Mucosa of stomach (tissue), 1 donor: ENCODE measurements around the gene PPP1R17.

Experiments
- H3K27me3 ChIP-seq: one replicate; pipeline ENCODE4 v1.7.0; 2013; ENCODE audit warnings: mild to moderate bottlenecking, low read length; ENCODE audit not compliant: control insufficient read depth, insufficient read depth
- H3K36me3 ChIP-seq: one replicate; pipeline ENCODE4 v1.7.0; 2013; ENCODE audit warnings: low read length; ENCODE audit not compliant: control insufficient read depth, insufficient read depth
- H3K4me1 ChIP-seq: one replicate; pipeline ENCODE4 v1.7.0; 2013; ENCODE audit warnings: mild to moderate bottlenecking, low read length; ENCODE audit not compliant: control insufficient read depth, insufficient read depth
- H3K4me3 ChIP-seq: one replicate; pipeline ENCODE4 v1.7.0; 2013; ENCODE audit warnings: low read length
- H3K9ac ChIP-seq: one replicate; pipeline ENCODE4 v1.7.0; 2013; ENCODE audit warnings: mild to moderate bottlenecking, low read length, moderate library complexity
- H3K9me3 ChIP-seq: one replicate; pipeline ENCODE4 v1.7.0; 2013; ENCODE audit warnings: mild to moderate bottlenecking, low read length, moderate library complexity; ENCODE audit not compliant: control insufficient read depth
- donor health status: Pancreatic carcinoma.

The PPP1R17 gene

DNA sequence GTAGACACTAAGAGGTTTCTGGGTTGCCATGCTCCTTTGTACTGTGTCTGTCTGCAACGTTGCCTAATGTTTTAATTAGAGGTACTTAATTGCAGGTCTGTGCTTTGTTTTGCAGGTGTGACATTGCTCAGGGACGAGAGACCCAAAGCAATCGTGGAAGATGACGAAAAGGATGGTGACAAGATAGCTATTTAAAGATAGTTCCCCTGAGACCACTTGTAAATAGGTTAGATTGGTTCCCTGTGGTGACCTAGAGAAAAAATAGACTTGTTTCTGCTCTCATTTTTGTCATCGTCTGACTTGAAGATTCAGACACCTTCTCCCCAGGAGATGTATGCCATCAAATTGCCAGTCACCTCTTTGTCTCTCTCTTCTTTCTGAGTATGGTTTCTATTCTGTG is 20.1 kb downstream of the PPP1R17 start:
- Histone ChIP-seq H3K4me1 (no peaks in the 10 kb centered on the region), H3K4me3 (no peak overlapping the region), H3K27me3 (no peaks in the 10 kb centered on the region), H3K9me3 (no peaks in the 10 kb centered on the region), H3K9ac (no peak overlapping the region), H3K36me3 (no peaks in the 10 kb centered on the region)

DNA sequence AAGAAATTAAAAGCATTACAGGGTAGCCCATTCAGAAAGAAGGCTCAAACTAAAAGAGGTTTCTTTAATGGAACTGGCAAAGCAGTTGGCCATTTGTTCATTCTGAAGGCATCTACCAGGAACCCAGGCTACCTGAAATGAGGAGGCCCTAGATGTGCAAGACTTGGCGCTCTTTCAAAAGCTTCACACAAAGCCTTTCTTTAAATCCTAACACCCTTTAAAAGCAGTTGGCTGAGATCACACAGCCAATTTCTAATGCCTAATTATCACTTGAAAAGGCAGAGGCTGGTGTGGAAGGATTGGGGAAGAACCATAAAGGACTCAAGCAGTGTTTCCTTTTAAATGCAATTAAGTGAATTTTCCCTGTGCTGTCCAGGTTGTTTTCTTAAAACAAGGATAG is 23.2 kb downstream of the PPP1R17 start:
- Histone ChIP-seq H3K4me3 (no peak overlapping the region), H3K27me3 (no peaks in the 10 kb centered on the region), H3K9me3 (no peaks in the 10 kb centered on the region), H3K4me1 (no peaks in the 10 kb centered on the region), H3K36me3 (no peaks in the 10 kb centered on the region), H3K9ac (no peak overlapping the region)

DNA sequence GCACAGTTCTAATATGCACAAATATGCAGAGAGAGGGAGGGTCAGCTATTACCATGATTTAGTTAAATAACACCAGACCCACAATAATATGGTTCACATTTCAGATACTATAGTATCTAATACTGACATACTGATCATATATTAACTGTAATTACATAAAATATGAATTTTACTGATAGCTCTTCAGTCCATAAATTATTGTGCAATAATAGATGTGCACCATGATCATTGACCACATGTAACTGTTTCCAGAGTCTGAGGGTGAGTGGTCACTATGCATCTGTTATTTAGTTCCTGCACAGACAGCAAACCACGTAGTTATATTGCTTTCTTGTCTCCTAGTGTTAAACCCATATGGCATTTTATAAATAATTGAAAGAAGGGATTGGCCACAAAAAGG is 29.3 kb downstream of the PPP1R17 start:
- Histone ChIP-seq H3K4me3 (no peak overlapping the region), H3K4me1 (no peaks in the 10 kb centered on the region), H3K36me3 (no peaks in the 10 kb centered on the region), H3K27me3 (no peaks in the 10 kb centered on the region), H3K9ac (no peak overlapping the region), H3K9me3 (no peaks in the 10 kb centered on the region)

DNA sequence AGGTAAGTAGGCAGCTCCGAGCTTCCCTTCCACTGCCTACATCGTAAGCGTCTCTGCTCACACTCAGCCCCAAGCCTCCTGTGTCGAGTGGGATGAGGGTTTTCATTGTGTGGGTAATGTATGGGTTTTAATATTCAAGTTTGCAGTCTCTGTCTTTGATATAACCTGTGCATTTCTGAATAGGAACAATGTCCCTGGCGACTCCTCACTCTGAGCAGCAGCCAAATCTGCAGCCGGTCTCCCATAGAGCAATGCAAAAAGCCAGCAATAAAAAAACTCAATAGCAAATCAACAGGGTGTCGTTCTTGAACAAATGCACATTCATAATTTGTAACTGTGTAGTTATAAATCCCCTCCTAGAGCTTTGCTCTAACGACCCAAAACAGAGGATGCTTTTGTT is 33.4 kb downstream of the PPP1R17 start:
- Histone ChIP-seq H3K9me3 (no peaks in the 10 kb centered on the region), H3K36me3 (no peaks in the 10 kb centered on the region), H3K4me1 (no peaks in the 10 kb centered on the region), H3K27me3 (no peaks in the 10 kb centered on the region), H3K4me3 (no peak overlapping the region), H3K9ac (no peak overlapping the region)

DNA sequence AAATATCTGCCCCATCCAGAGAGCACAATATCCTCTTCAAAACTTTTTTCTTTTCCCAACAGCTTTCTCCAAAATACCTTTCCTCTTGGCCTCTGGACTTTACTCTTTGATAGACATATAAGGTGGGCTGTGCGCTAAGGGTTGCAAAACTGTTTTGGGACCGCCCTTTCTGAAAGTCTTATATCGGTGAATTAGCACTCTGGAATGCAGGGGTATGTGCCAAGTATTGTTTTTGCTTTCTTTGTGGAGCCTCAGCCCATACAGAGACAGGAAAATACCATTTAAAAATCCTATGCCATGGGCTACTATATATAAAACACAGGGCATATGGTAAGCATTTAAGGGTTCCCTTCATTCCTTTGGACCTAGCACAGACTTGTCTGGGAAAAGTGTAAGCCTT is 37.7 kb downstream of the PPP1R17 start:
- no peak overlapping the region for H3K9ac ChIP-seq
- H3K4me3 ChIP-seq: no peak overlapping the region
- no peaks in the 10 kb centered on the region for H3K36me3 ChIP-seq
- no peaks in the 10 kb centered on the region for H3K27me3 ChIP-seq
- H3K4me1 ChIP-seq: no peaks in the 10 kb centered on the region
- no peaks in the 10 kb centered on the region for H3K9me3 ChIP-seq

DNA sequence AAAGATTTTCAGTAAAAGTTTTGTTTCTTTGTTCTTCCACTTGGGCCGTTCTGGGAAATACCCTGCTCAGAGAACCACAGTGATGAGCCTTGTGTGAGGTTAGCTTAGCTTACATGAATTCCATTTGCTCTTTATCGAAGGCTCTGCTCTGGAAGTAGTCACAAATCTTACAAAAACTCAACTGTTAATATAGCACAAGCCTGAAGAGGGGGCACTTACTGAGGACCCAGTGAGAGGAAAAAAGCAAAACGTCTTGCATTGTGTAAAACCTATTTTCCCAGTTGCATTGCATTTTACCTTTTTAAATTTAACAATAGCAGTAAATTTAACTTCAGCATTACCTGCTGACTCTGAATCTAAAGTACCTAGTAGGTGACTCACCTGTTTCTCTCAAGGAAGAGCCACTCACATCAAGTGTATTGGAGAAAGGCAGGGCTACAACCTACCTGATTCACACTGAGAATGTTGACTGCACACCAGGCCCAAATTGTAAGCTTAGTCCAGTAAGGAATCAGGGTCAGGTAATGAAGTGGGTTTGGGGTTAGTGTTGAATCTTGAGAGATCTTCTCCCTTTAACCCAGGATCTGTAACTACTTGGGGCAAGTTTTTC is 42.3 kb downstream of the PPP1R17 start:
- no peaks in the 10 kb centered on the region for H3K4me1 ChIP-seq
- no peak overlapping the region for H3K9ac ChIP-seq
- H3K36me3 ChIP-seq: no peaks in the 10 kb centered on the region
- no peaks in the 10 kb centered on the region for H3K9me3 ChIP-seq
- no peaks in the 10 kb centered on the region for H3K27me3 ChIP-seq
- H3K4me3 ChIP-seq: no peak overlapping the region

DNA sequence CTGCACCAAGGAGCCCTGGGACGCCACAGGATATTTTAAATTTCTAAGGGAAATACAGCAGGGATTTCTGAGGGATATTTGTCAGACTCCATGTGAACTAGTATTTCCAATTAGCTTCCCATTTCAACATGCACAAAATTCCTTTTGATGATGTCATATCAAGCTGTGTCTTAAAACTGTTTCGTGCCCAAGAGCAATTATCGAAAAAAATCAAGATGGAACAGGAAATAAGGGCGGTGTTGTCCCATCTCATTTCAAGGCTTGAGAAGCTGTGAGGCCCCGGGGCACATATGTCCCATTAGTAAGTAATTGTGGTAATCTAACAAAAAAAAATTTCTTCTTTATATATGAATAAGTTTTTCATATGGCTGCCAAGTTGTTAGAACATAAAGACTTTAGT is 47.4 kb downstream of the PPP1R17 start:
- Histone ChIP-seq H3K4me1 (no peaks in the 10 kb centered on the region), H3K27me3 (no peaks in the 10 kb centered on the region), H3K4me3 (no peak overlapping the region), H3K9ac (no peak overlapping the region), H3K36me3 (no peaks in the 10 kb centered on the region), H3K9me3 (no peaks in the 10 kb centered on the region)

DNA sequence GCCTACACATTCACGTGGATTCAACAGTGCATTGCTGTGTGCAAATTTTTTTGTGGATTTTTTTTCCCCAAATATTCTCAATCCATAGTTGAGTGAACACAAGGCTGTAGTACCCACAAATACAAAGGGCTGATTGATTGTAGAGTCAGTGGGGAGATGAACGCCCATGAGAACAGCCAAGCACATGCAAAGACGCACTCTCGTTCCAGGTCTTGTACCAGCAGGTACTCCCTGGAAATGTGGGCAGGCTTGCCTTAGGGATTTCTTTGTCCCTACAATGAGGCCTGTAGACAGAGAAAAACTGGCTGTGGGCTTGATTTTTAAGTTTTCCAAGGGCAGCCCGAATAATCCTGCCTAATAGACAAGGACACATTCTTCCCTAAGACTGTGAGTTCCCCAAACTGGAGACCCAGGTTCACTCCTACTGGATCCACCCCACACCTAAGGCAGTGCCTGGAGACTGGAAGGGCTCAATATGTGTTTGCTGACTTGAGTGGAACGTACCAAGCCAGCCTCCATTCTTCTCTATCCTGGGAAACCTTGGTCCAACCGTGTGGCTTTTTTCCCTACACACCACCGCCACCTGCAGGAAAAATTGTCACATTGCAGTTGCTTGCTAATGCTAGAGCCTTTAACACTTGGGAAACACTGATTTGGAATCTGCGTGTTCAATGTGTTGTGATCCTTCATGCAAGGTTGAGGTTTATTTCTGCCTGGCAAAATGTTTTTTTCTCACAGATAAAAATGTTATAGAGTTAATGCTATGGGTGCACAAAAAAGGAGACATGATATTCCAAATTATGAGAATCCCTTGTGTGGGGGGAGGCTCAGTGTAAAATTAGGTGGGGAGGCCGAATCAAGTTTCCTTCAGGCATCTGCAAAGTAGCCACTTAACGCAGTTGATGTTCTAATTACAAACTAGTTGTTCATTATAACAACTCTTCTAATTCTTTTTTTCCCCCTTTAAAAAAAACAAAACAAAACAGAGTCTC is 49.3 kb downstream of the PPP1R17 start:
- Histone ChIP-seq H3K9me3 (no peaks in the 10 kb centered on the region), H3K4me1 (no peaks in the 10 kb centered on the region), H3K36me3 (no peaks in the 10 kb centered on the region), H3K4me3 (no peak overlapping the region), H3K27me3 (no peaks in the 10 kb centered on the region), H3K9ac (no peak overlapping the region)

DNA sequence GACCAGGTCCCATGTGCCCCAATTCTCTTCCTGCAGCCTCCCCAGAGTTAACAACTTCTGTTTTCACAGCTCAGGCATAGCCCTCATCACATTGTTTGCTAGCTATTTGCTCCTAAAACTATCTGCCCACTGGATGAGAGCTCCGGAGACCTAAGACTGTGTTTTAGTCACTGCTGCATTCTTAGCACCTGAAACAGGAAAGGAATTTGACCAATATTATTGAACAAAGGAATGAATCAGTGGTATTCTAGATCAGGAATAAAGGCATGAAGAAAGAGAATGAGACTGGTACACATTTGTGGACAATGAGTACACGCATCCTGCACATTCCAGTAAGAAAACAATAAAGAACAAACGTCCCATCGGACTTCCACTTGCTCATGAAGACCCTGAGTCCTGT is 54.8 kb downstream of the PPP1R17 start:
- Histone ChIP-seq H3K36me3 (no peaks in the 10 kb centered on the region), H3K4me3 (no peak overlapping the region), H3K27me3 (no peaks in the 10 kb centered on the region), H3K9ac (no peak overlapping the region), H3K9me3 (no peaks in the 10 kb centered on the region), H3K4me1 (no peaks in the 10 kb centered on the region)

DNA sequence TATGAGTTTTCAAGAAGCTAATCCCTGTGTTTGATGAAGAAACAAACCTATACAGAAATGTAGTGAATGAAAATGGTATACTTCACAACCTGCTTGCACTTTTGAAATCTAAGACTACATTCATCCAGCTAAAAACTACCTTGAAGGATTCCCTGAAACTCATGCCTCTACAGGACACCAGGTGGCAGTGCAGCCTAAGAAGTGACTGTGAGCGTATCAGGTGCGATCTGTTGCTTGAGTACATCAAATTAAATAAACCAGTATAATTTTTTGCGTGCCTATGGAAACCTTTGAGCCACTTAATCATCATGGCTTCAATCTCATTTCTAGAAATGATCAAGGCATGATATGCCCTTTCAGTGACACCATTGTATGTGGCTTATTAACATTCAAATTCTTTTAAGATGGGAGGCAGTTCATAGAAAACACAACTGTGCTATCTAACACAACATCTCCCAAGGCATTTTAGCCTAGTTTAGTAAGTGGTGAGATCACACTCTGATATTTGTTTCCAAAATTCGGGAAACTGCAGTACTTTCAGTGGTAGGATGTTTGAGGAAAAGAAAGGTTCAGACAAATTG is 57.4 kb downstream of the PPP1R17 start:
- H3K27me3 ChIP-seq: no peaks in the 10 kb centered on the region
- no peak overlapping the region for H3K9ac ChIP-seq
- H3K9me3 ChIP-seq: no peaks in the 10 kb centered on the region
- H3K36me3 ChIP-seq: no peaks in the 10 kb centered on the region
- H3K4me1 ChIP-seq: no peaks in the 10 kb centered on the region
- H3K4me3 ChIP-seq: no peak overlapping the region

DNA sequence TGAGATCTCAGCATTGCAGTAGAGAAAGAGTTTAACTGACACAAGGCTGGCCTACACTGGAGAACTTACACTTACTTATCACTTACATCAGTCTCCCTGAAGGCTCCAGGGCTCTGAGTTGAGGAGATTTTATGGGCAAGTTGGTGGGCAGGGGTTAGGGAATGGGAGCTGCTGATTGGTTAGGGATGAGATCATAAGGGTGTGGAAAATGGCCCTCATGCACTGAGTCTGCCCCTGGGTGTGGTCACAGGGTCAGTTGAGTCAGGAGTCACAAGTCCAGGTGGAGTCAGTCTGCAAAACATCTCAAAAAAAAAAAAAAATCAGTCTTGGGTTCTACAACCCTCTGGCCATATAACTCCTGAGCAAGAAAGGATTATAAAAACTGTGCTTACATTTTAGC is 60.5 kb downstream of the PPP1R17 start:
- Histone ChIP-seq H3K9ac (no peak overlapping the region), H3K9me3 (no peaks in the 10 kb centered on the region), H3K4me3 (no peak overlapping the region), H3K27me3 (no peaks in the 10 kb centered on the region), H3K36me3 (no peaks in the 10 kb centered on the region), H3K4me1 (no peaks in the 10 kb centered on the region)

DNA sequence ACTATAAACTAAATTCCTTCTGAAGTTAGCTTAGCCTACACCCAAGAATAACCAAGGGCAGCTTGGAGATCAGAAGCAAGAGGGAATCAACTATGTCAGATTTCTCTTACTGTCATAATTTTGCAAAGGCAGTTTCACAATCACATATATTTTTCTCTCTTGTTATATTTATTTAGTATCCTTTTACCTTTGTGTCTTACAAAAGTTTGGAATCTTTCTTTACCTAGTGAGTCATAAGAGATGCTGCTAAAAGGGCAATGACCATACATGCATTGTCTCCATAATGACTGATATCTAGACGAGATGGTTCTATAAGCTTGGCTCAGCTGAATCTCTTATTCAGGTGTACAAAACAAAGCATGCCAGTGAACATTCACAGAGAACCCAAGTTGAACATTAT is 61.1 kb downstream of the PPP1R17 start:
- H3K36me3 ChIP-seq: no peaks in the 10 kb centered on the region
- no peaks in the 10 kb centered on the region for H3K4me1 ChIP-seq
- H3K9ac ChIP-seq: no peak overlapping the region
- H3K9me3 ChIP-seq: no peaks in the 10 kb centered on the region
- no peaks in the 10 kb centered on the region for H3K27me3 ChIP-seq
- no peak overlapping the region for H3K4me3 ChIP-seq
